CD14-positive monocyte (primary cell): Measurements from ENCODE around the gene ACADS. TPM values are rescaled to one million over a fixed set of nuclear protein-coding genes. Genes with fewer than 3 reads are reported as not detected.

Experiments
- DNase-seq, 3 donors: peaks; one replicate each; pipeline ENCODE4 v3.0.0-alpha.2; 2011 to 2022
- H2AFZ ChIP-seq: 2 replicates; pipeline ENCODE4 v1.6.0; 2012; ENCODE audit warnings: mild to moderate bottlenecking, low read depth, low read length, inconsistent platforms; ENCODE audit not compliant: insufficient read depth, poor library complexity, severe bottlenecking
- H3K27ac ChIP-seq, 2 donors: 1 replicate in 1 of 2; 2 replicates in 1 of 2; pipeline ENCODE4 v1.5.1; 2012 to 2013; ENCODE audit warnings: low read length in 2 of 2, control low read depth in 1 of 2, inconsistent platforms in 1 of 2, low read depth in 1 of 2, mild to moderate bottlenecking in 1 of 2
- H3K27me3 ChIP-seq, 2 donors: one replicate each; pipeline versions ENCODE4 v1.6.0 to v1.6.1; 2011 to 2013; ENCODE audit warnings: low read length in 2 of 2; ENCODE audit not compliant: control insufficient read depth in 2 of 2, insufficient read depth in 2 of 2
- H3K36me3 ChIP-seq, 2 donors: replicated peaks in 1 of 2; 1 replicate in 1 of 2; 2 replicates in 1 of 2; pipeline versions ENCODE4 v1.5.1 to v1.6.1; 2012 to 2013; ENCODE audit warnings: low read length in 2 of 2, control low read depth in 1 of 2, inconsistent platforms in 1 of 2, mild to moderate bottlenecking in 1 of 2; ENCODE audit not compliant: insufficient read depth in 2 of 2, control insufficient read depth in 1 of 2
- H3K4me1 ChIP-seq, 2 donors: 1 replicate in 1 of 2; 2 replicates in 1 of 2; pipeline versions ENCODE4 v1.5.1 to v1.6.1; 2012 to 2013; ENCODE audit warnings: low read length in 2 of 2, control low read depth in 1 of 2, inconsistent platforms in 1 of 2, mild to moderate bottlenecking in 1 of 2, moderate library complexity in 1 of 2; ENCODE audit not compliant: insufficient read depth in 2 of 2, control insufficient read depth in 1 of 2
- H3K4me2 ChIP-seq: replicated peaks from 2 replicates; pipeline ENCODE3; 2012; ENCODE audit warnings: low read length, moderate library complexity, mild to moderate bottlenecking; ENCODE audit not compliant: poor library complexity, severe bottlenecking; ENCODE audit errors: extremely low read depth
- H3K4me3 ChIP-seq, 3 experiments: fragments of 200-600 bp in 1 of 3; sonication (generic) in 1 of 3; replicated peaks in 1 of 3; 1 replicate in 2 of 3; 2 replicates in 1 of 3; pipeline ENCODE4 v1.5.1; 2011 to 2013; ENCODE audit warnings: low read length in 3 of 3, mild to moderate bottlenecking in 3 of 3, control low read depth in 2 of 3, low read depth in 2 of 3, inconsistent platforms in 1 of 3, moderate library complexity in 1 of 3
- H3K79me2 ChIP-seq: 2 replicates; pipeline ENCODE4 v1.6.0; 2012; ENCODE audit warnings: mild to moderate bottlenecking, control low read depth, inconsistent platforms, low read length, moderate library complexity; ENCODE audit not compliant: insufficient read depth
- H3K9ac ChIP-seq: 2 replicates; pipeline ENCODE4 v1.6.0; 2017; ENCODE audit warnings: low read length, mild to moderate bottlenecking; ENCODE audit not compliant: insufficient read depth, poor library complexity, severe bottlenecking
- H3K9me3 ChIP-seq, 2 donors: replicated peaks in 1 of 2; 1 replicate in 1 of 2; 2 replicates in 1 of 2; pipeline versions ENCODE4 v1.5.1 to v1.6.1; 2012 to 2013; ENCODE audit warnings: low read length in 2 of 2, control low read depth in 1 of 2; ENCODE audit not compliant: control insufficient read depth in 1 of 2, insufficient read depth in 1 of 2
- H4K20me1 ChIP-seq: 2 replicates; pipeline ENCODE4 v1.6.0; 2012; ENCODE audit warnings: mild to moderate bottlenecking, low read length, control low read depth, moderate library complexity; ENCODE audit not compliant: insufficient read depth
- H3K27ac Mint-ChIP-seq, 7 donors: one replicate each; pipeline ENCODE4 v1.8.0; 2020; ENCODE audit warnings: mild to moderate bottlenecking in 7 of 7, mixed read lengths in 7 of 7, moderate library complexity in 6 of 7, inconsistent platforms in 2 of 7
- H3K27me3 Mint-ChIP-seq, 3 donors: one replicate each; pipeline ENCODE4 v1.8.0; 2021 to 2022; ENCODE audit warnings: low read depth in 3 of 3, mild to moderate bottlenecking in 3 of 3, mixed read lengths in 3 of 3, moderate library complexity in 3 of 3, inconsistent platforms in 1 of 3
- H3K36me3 Mint-ChIP-seq, 2 donors: one replicate each; pipeline ENCODE4 v1.8.0; 2020; ENCODE audit warnings: mixed read lengths in 2 of 2, inconsistent platforms in 1 of 2, mild to moderate bottlenecking in 1 of 2
- H3K4me1 Mint-ChIP-seq: one replicate; pipeline ENCODE4 v1.8.0; 2020; ENCODE audit warnings: mild to moderate bottlenecking, mixed read lengths
- H3K4me3 Mint-ChIP-seq, 2 donors: one replicate each; pipeline ENCODE4 v1.8.0; 2020; ENCODE audit warnings: mild to moderate bottlenecking in 2 of 2, mixed read lengths in 2 of 2, moderate library complexity in 1 of 2
- H3K9me3 Mint-ChIP-seq, 7 donors: one replicate each; pipeline ENCODE4 v1.8.0; 2020 to 2022; ENCODE audit warnings: mixed read lengths in 7 of 7, mild to moderate bottlenecking in 6 of 7, moderate library complexity in 6 of 7, inconsistent platforms in 2 of 7
- WGBS: methylation state at CpG from one replicate; pipeline ENCODE4 v1.1.5; 2013; ENCODE audit warnings: missing lambda C conversion rate; ENCODE audit not compliant: insufficient coverage; 5-methylcytosine and 5-hydroxymethylcytosine counted together
- intact Hi-C, 2 donors: fragments of 100-400 bp; cut with micrococcal nuclease; formaldehyde crosslinking; loops; one replicate each; pipeline versions ENCODE4 v1.15.0 to v1.15.1; 2023
- polyA plus RNA-seq, 3 donors: library from polyadenylated mRNA; depleted of rRNA in 1 of 3; unstranded in 2 of 3; stranded (reverse) in 1 of 3; fragments of 300-500 nt in 2 of 3; fragments of >200 nt in 1 of 3; fragmentation: Illumina TruSeq in 2 of 3; gene quantifications; 1 replicate in 2 of 3; 2 replicates in 1 of 3; pipeline ENCODE4 v1.2.3, GENCODE V29; 2012 to 2021
- TF ChIP-seq, protein P1 (sequence below): fragments of 200-600 bp; IDR thresholded peaks from one replicate; pipeline ENCODE4 v1.8.0; 2022; ENCODE audit warnings: antibody characterized with exemption, mild to moderate bottlenecking

Gene ACADS
- polyA plus RNA-seq, 3 donors = 9.2 to 25.1 (median 18.2) TPM

- Histone ChIP-seq H3K4me3 (no peak overlapping the region), H3K27me3 (no peaks in the 10 kb centered on the region), H3K36me3 (peaks cover 10 to 15% of the 10 kb centered on the region in 2 donors), H3K9ac (no peak overlapping the region), H4K20me1 (no peaks in the 10 kb centered on the region), H3K79me2 (no peaks in the 10 kb centered on the region), H3K9me3 (no peaks in the 10 kb centered on the region), H3K27ac (no peak overlapping the region), H2AFZ (no peak overlapping the region), H3K4me1 (no peaks in the 10 kb centered on the region), H3K4me2 (no peak overlapping the region)
- Mint-ChIP-seq H3K9me3 (no peaks in the 10 kb centered on the region), H3K4me1 (no peaks in the 10 kb centered on the region), H3K36me3 (peaks cover 9 to 19% of the 10 kb centered on the region in 2 donors), H3K27me3 (peaks cover 0 to 3% (median 0%) of the 10 kb centered on the region in 3 donors), H3K27ac (no peak overlapping the region), H3K4me3 (no peak overlapping the region)
- TF ChIP-seq, protein P1, sequence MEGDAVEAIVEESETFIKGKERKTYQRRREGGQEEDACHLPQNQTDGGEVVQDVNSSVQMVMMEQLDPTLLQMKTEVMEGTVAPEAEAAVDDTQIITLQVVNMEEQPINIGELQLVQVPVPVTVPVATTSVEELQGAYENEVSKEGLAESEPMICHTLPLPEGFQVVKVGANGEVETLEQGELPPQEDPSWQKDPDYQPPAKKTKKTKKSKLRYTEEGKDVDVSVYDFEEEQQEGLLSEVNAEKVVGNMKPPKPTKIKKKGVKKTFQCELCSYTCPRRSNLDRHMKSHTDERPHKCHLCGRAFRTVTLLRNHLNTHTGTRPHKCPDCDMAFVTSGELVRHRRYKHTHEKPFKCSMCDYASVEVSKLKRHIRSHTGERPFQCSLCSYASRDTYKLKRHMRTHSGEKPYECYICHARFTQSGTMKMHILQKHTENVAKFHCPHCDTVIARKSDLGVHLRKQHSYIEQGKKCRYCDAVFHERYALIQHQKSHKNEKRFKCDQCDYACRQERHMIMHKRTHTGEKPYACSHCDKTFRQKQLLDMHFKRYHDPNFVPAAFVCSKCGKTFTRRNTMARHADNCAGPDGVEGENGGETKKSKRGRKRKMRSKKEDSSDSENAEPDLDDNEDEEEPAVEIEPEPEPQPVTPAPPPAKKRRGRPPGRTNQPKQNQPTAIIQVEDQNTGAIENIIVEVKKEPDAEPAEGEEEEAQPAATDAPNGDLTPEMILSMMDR = no peak
- DNase-seq = no peak
- intact Hi-C loops = no loop called here
- WGBS = 96% methylated on average over 15 of the region's 15 CpGs
These were observed 15.2 kb downstream of the ACADS start for GRCh38 chr12:120740871-120741270.

DNA sequence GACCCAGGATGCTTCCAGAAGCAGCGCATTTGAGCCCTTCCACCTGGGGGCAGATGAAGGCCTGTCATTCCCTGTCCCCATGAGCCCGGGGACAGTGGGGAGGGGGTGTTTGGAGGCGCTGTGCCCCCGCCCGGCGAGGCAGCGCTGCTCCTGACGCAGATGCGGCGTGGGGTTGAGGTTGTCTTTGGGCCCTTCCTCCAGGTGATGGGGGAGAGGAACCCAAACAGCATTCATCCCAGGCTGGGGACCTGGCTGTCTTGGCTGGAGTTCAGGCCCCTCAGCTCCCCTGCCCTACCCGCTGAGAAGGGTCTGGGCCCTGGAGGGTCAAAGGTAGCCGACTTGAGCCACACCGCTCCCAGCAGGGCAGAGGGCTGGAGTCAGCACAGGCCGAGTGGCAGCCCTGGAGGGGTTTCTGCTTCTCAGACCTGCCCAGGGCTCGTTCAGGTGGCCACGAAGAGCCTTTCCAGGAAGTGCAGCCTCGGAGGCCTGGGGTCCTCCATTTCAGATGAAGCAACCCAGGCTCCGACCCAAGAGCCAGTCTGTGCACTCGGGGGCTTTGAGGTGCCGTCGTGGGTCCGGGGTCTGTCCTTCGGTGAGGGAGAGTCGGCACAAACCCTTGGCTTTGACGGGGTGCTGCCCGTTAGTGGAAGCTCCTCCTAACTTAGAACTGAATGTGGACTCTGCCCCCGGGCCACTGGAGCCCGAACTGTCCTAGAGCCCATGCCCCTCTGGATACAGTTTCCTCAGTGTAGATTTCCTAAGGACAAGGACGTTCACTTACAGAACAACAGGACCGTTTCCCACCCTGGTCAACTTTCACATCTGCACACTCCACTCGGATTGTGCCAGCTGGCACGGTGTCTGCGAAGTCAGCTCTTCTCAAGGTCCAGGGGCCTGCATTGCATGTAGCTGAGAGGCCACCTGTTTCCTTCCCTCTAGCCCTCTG, 16.1 kb downstream of the ACADS start:
- H3K4me3 Mint-ChIP-seq = no peak overlapping the region
- no peak overlapping the region for H3K4me3 ChIP-seq

More for the DNA sequence above, 16.1 kb downstream of the ACADS start:
- no peaks in the 10 kb centered on the region for H3K27me3 ChIP-seq
- 89% methylated on average over 33 of the region's 33 CpGs for WGBS
- intact Hi-C loops = no loop called here
- Mint-ChIP-seq H3K27me3 (no peaks in the 10 kb centered on the region), H3K27ac (no peak overlapping the region), H3K4me1 (no peaks in the 10 kb centered on the region), H3K9me3 (no peaks in the 10 kb centered on the region), H3K36me3 (peaks cover 9 to 19% of the 10 kb centered on the region in 2 donors)
- no peak overlapping the region for H3K27ac ChIP-seq
- H3K79me2 ChIP-seq = no peaks in the 10 kb centered on the region
- H3K9ac ChIP-seq = no peak overlapping the region
- H3K4me2 ChIP-seq = no peak overlapping the region
- TF ChIP-seq, protein P1 = no peak
- H4K20me1 ChIP-seq = no peaks in the 10 kb centered on the region
- peaks cover 10 to 15% of the 10 kb centered on the region in 2 donors for H3K36me3 ChIP-seq
- H3K4me1 ChIP-seq = no peaks in the 10 kb centered on the region
- H2AFZ ChIP-seq = no peak overlapping the region
- H3K9me3 ChIP-seq = no peaks in the 10 kb centered on the region
- no peak for DNase-seq
